ENCODE data around the gene BCAR1.
"Not testable (repeated sequence)": the region's sequence is repeated elsewhere in the genome, so short reads cannot be mapped to it uniquely, and the experiment has no call there.

Gene BCAR1

GRCh38 chr16:75241955-75242354, 9.5 kb downstream of the BCAR1 start:
- Histone ChIP-seq H3K4me3 (ENCODE audit: low read depth in 1 of 2, low read length in 2 of 2) (no peak overlapping the region), H3K27ac (ENCODE audit: low read depth, low read length) (no peak overlapping the region), H3K9me3 (ENCODE audit: low read length) (no peaks in the 10 kb centered on the region), H3K36me3 (ENCODE audit: insufficient read depth, low read length) (peaks cover 13% of the 10 kb centered on the region), H3K27me3 (ENCODE audit: control insufficient read depth in 1 of 2, insufficient read depth in 2 of 2, low read length in 2 of 2) (no peaks in the 10 kb centered on the region), H3K4me1 (ENCODE audit: insufficient read depth, low read length) (peaks cover 58% of the 10 kb centered on the region), H3K9ac (ENCODE audit: low read length) (no peak overlapping the region)

GRCh38 chr16:75241412-75241811, 10.0 kb downstream of the BCAR1 start:
- H3K9ac ChIP-seq (ENCODE audit: low read length): no peak overlapping the region
- H3K36me3 ChIP-seq (ENCODE audit: insufficient read depth, low read length): peaks cover 13% of the 10 kb centered on the region
- H3K27me3 ChIP-seq (ENCODE audit: control insufficient read depth in 1 of 2, insufficient read depth in 2 of 2, low read length in 2 of 2): no peaks in the 10 kb centered on the region
- H3K4me3 ChIP-seq (ENCODE audit: low read depth in 1 of 2, low read length in 2 of 2): no peak overlapping the region
- no peaks in the 10 kb centered on the region for H3K9me3 ChIP-seq (ENCODE audit: low read length)
- no peak overlapping the region for H3K27ac ChIP-seq (ENCODE audit: low read depth, low read length)
- H3K4me1 ChIP-seq (ENCODE audit: insufficient read depth, low read length): peaks cover 52% of the 10 kb centered on the region

- H3K9me3 ChIP-seq (ENCODE audit: low read length); H3K4me3 ChIP-seq (ENCODE audit: low read depth in 1 of 2, low read length in 2 of 2); H3K9ac ChIP-seq (ENCODE audit: low read length); H3K27ac ChIP-seq (ENCODE audit: low read depth, low read length); H3K27me3 ChIP-seq (ENCODE audit: control insufficient read depth in 1 of 2, insufficient read depth in 2 of 2, low read length in 2 of 2): not testable (repeated sequence)
- Histone ChIP-seq H3K4me1 (ENCODE audit: insufficient read depth, low read length) (peaks cover 44% of the 10 kb centered on the region), H3K36me3 (ENCODE audit: insufficient read depth, low read length) (peaks cover 13% of the 10 kb centered on the region)
These were observed 10.8 kb downstream of the BCAR1 start for GRCh38 chr16:75240633-75241032.

GRCh38 chr16:75239542-75240122, 11.8 kb downstream of the BCAR1 start:
- Histone ChIP-seq H3K36me3 (ENCODE audit: insufficient read depth, low read length) (peaks cover 22% of the 10 kb centered on the region), H3K4me3 (ENCODE audit: low read depth in 1 of 2, low read length in 2 of 2) (no peak overlapping the region), H3K27me3 (ENCODE audit: control insufficient read depth in 1 of 2, insufficient read depth in 2 of 2, low read length in 2 of 2) (no peaks in the 10 kb centered on the region), H3K9ac (ENCODE audit: low read length) (peak overlapping the region; percentile 1), H3K9me3 (ENCODE audit: low read length) (no peaks in the 10 kb centered on the region), H3K27ac (ENCODE audit: low read depth, low read length) (no peak overlapping the region), H3K4me1 (ENCODE audit: insufficient read depth, low read length) (peaks cover 34% of the 10 kb centered on the region)

GRCh38 chr16:75238853-75239541, 12.4 kb downstream of the BCAR1 start:
- peak overlapping the region; percentile 1 for H3K9ac ChIP-seq (ENCODE audit: low read length)
- peak overlapping the region; percentile 73 for H3K27ac ChIP-seq (ENCODE audit: low read depth, low read length)
- H3K4me3 ChIP-seq (ENCODE audit: low read depth in 1 of 2, low read length in 2 of 2): no peak overlapping the region
- H3K4me1 ChIP-seq (ENCODE audit: insufficient read depth, low read length): peaks cover 33% of the 10 kb centered on the region
- H3K27me3 ChIP-seq (ENCODE audit: control insufficient read depth in 1 of 2, insufficient read depth in 2 of 2, low read length in 2 of 2): no peaks in the 10 kb centered on the region
- H3K9me3 ChIP-seq (ENCODE audit: low read length): no peaks in the 10 kb centered on the region
- peaks cover 22% of the 10 kb centered on the region for H3K36me3 ChIP-seq (ENCODE audit: insufficient read depth, low read length)

GRCh38 chr16:75238132-75238852, 13.1 kb downstream of the BCAR1 start:
- Histone ChIP-seq H3K27ac (ENCODE audit: low read depth, low read length) (peak overlapping the region; percentile 73), H3K4me3 (ENCODE audit: low read depth in 1 of 2, low read length in 2 of 2) (no peak overlapping the region), H3K4me1 (ENCODE audit: insufficient read depth, low read length) (peaks cover 33% of the 10 kb centered on the region), H3K9me3 (ENCODE audit: low read length) (no peaks in the 10 kb centered on the region), H3K9ac (ENCODE audit: low read length) (no peak overlapping the region), H3K36me3 (ENCODE audit: insufficient read depth, low read length) (peaks cover 22% of the 10 kb centered on the region), H3K27me3 (ENCODE audit: control insufficient read depth in 1 of 2, insufficient read depth in 2 of 2, low read length in 2 of 2) (no peaks in the 10 kb centered on the region)

- Histone ChIP-seq H3K9me3 (ENCODE audit: low read length) (no peaks in the 10 kb centered on the region), H3K36me3 (ENCODE audit: insufficient read depth, low read length) (peaks cover 27% of the 10 kb centered on the region), H3K27ac (ENCODE audit: low read depth, low read length) (no peak overlapping the region), H3K9ac (ENCODE audit: low read length) (no peak overlapping the region), H3K27me3 (ENCODE audit: control insufficient read depth in 1 of 2, insufficient read depth in 2 of 2, low read length in 2 of 2) (no peaks in the 10 kb centered on the region), H3K4me1 (ENCODE audit: insufficient read depth, low read length) (peaks cover 32% of the 10 kb centered on the region), H3K4me3 (ENCODE audit: low read depth in 1 of 2, low read length in 2 of 2) (no peak overlapping the region)
These were observed 13.9 kb downstream of the BCAR1 start for GRCh38 chr16:75237398-75238131.

GRCh38 chr16:75236736-75237397, 14.6 kb downstream of the BCAR1 start:
- no peaks in the 10 kb centered on the region for H3K27me3 ChIP-seq (ENCODE audit: control insufficient read depth in 1 of 2, insufficient read depth in 2 of 2, low read length in 2 of 2)
- no peak overlapping the region for H3K4me3 ChIP-seq (ENCODE audit: low read depth in 1 of 2, low read length in 2 of 2)
- H3K27ac ChIP-seq (ENCODE audit: low read depth, low read length): no peak overlapping the region
- H3K9me3 ChIP-seq (ENCODE audit: low read length): no peaks in the 10 kb centered on the region
- H3K36me3 ChIP-seq (ENCODE audit: insufficient read depth, low read length): peaks cover 23% of the 10 kb centered on the region
- no peak overlapping the region for H3K9ac ChIP-seq (ENCODE audit: low read length)
- H3K4me1 ChIP-seq (ENCODE audit: insufficient read depth, low read length): peaks cover 32% of the 10 kb centered on the region

- Histone ChIP-seq H3K9ac (ENCODE audit: low read length) (no peak overlapping the region), H3K9me3 (ENCODE audit: low read length) (no peaks in the 10 kb centered on the region), H3K4me1 (ENCODE audit: insufficient read depth, low read length) (peaks cover 32% of the 10 kb centered on the region), H3K4me3 (ENCODE audit: low read depth in 1 of 2, low read length in 2 of 2) (no peak overlapping the region), H3K27me3 (ENCODE audit: control insufficient read depth in 1 of 2, insufficient read depth in 2 of 2, low read length in 2 of 2) (no peaks in the 10 kb centered on the region), H3K27ac (ENCODE audit: low read depth, low read length) (no peak overlapping the region), H3K36me3 (ENCODE audit: insufficient read depth, low read length) (peaks cover 19% of the 10 kb centered on the region)
These were observed 15.2 kb downstream of the BCAR1 start for GRCh38 chr16:75236232-75236631.

GRCh38 chr16:75235721-75236193, 15.7 kb downstream of the BCAR1 start:
- Histone ChIP-seq H3K4me1 (ENCODE audit: insufficient read depth, low read length) (peaks cover 32% of the 10 kb centered on the region), H3K36me3 (ENCODE audit: insufficient read depth, low read length) (peaks cover 16% of the 10 kb centered on the region), H3K9ac (ENCODE audit: low read length) (no peak overlapping the region), H3K27ac (ENCODE audit: low read depth, low read length) (no peak overlapping the region), H3K4me3 (ENCODE audit: low read depth in 1 of 2, low read length in 2 of 2) (no peak overlapping the region), H3K9me3 (ENCODE audit: low read length) (no peaks in the 10 kb centered on the region), H3K27me3 (ENCODE audit: control insufficient read depth in 1 of 2, insufficient read depth in 2 of 2, low read length in 2 of 2) (no peaks in the 10 kb centered on the region)
